SK-MEL-5 (cell line): ENCODE data around the gene CALB2. TPM values are rescaled to one million over a fixed set of nuclear protein-coding genes. Genes with fewer than 3 reads are reported as not detected.

ENCODE experiments used
- DNase-seq: peaks from one replicate; pipeline ENCODE4 v3.0.0-alpha.2; 2016; ENCODE audit warnings: low read depth, low spot score
- in situ Hi-C: cut with HindIII; loops from 2 replicates; pipeline ENCODE4 v1.10.0; 2016; ENCODE audit warnings: low sequenced_read_pairs, high pct_unique_total_duplicates, low pct_unique_long_range_greater_than_20kb
- total RNA-seq: library from RNA; depleted of rRNA; stranded (reverse); fragments of >200 nt; shearing (Covaris generic); gene quantifications from 2 replicates; pipeline ENCODE4 v1.2.3, GENCODE V29; 2014; rRNA removed

The CALB2 gene
- total RNA-seq, 1 experiment from 2014 or later: 0.45 TPM

GRCh38 chr16:71431991-71432390 is 73.5 kb downstream of the CALB2 start:
- in situ Hi-C loops: no loop called here
- DNase-seq: no peak

DNA sequence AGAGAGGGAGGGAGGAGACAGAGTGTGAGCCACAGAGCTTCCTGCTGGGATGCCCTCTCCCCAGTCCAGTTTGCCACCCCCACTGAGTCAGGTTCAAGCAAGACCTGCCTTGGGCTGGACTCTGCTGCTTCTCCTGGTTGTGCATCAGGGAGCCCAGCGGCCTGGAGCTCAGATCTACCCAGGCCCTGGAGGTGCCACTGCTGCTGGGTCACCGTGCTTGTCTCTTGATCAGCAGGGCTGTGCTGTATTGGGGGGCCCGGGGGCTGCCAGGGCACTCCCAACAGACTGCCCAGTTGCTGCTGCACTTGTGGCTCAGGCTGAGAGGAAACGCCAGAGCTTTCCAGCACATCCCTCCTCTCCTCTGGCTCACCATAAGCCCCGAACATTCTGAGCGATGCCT is 74.4 kb downstream of the CALB2 start:
- in situ Hi-C loops: no loop called here
- DNase-seq: no peak

DNA sequence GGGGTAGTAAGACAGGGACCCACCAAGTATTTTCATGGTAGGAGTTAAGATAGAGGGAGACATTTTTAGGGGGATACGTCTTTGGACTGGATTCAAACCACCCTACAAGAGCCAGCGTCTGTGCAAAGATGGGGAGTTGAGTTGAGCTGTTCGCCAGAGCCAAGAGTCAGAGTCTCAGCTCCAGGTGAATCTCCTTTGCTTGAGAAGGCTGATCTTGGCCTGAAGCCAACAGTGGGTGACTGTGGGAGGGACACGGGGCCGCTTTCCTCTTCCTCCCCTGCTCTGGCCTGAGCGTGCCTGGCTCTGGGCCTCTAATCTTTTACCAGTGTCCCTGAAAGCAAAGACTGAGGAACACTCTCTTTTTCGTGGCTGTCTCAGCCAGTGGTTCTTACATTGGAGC is 78.0 kb downstream of the CALB2 start:
- no peak for DNase-seq
- in situ Hi-C loops: no loop called here

DNA sequence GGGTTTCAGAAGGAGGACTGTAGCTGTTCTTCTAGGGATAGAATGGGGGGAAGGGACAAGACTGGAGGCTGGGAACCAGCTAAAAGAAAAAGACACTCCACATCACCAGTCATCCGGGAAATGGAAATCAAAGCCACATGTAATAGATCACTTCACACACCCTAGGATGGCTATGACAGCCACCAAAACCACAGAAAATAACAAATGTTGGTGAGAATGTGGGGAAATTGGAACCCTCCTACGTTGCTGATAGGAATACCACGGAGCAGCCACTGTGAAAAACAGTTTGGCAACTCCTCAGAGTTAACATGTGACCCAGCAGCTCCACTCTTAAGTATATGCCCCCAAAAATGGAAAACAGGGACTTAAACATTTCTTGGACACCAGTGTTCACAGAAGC is 81.0 kb downstream of the CALB2 start:
- DNase-seq: no peak
- in situ Hi-C loops: no loop called here

Other genes starting within 250 kb of the CALB2 start
- 0.35 and 0.50 TPM in 2 replicates for gene HYDIN, start 128.0 kb upstream of the CALB2 start, total RNA-seq
- 30.3 and 30.7 TPM in 2 replicates for gene CMTR2, start 69.3 kb upstream of the CALB2 start, total RNA-seq
- not detected in 2 replicates for gene TLE7, start 83.3 kb downstream of the CALB2 start, total RNA-seq
- 7.5 and 10.7 TPM in 2 replicates for gene ZNF23, start 103.5 kb downstream of the CALB2 start, total RNA-seq
- 2.2 and 3.3 TPM in 2 replicates for gene ZNF19, start 130.6 kb downstream of the CALB2 start, total RNA-seq
- not detected in 2 replicates for gene CHST4, start 167.7 kb downstream of the CALB2 start, total RNA-seq
- gene TAT, start 218.4 kb downstream of the CALB2 start, total RNA-seq: not detected in 2 replicates